Spinal cord (tissue), 10 donors: ENCODE data around the gene RBBP5. TPM values are rescaled to one million over a fixed set of nuclear protein-coding genes. Genes with fewer than 3 reads are reported as not detected.

ENCODE experiments used
- DNase-seq, 6 donors: peaks; one replicate each; pipeline versions ENCODE4 v3.0.0 to v3.0.0-alpha.2; 2013 to 2015; ENCODE audit warnings: low spot score in 6 of 6, low read depth in 4 of 6
- H3K27ac ChIP-seq: one replicate; pipeline ENCODE4 v1.5.1; 2013; ENCODE audit warnings: low read depth, low read length, control low read depth
- H3K27me3 ChIP-seq: one replicate; pipeline ENCODE4 v1.6.1; 2013; ENCODE audit warnings: low read length; ENCODE audit not compliant: control insufficient read depth, insufficient read depth
- H3K36me3 ChIP-seq: one replicate; pipeline ENCODE4 v1.6.1; 2013; ENCODE audit warnings: low read length; ENCODE audit not compliant: control insufficient read depth, insufficient read depth
- H3K4me1 ChIP-seq: one replicate; pipeline ENCODE4 v1.6.1; 2013; ENCODE audit warnings: low read length; ENCODE audit not compliant: control insufficient read depth, insufficient read depth
- H3K4me3 ChIP-seq: one replicate; pipeline ENCODE4 v1.5.1; 2013; ENCODE audit warnings: low read depth, low read length, control low read depth
- H3K9me3 ChIP-seq: one replicate; pipeline ENCODE4 v1.6.1; 2013; ENCODE audit warnings: low read length; ENCODE audit not compliant: control insufficient read depth, insufficient read depth
- WGBS: methylation state at CpG from one replicate; pipeline ENCODE4 v1.1.5; 2013; ENCODE audit warnings: missing lambda C conversion rate; ENCODE audit not compliant: insufficient coverage; 5-methylcytosine and 5-hydroxymethylcytosine counted together
- polyA plus RNA-seq, 2 donors: library from polyadenylated mRNA; unstranded; fragments of 120-200 nt; gene quantifications; one replicate each; pipeline ENCODE4 v1.2.1, GENCODE V29; 2013; ENCODE audit not compliant: insufficient read length in 2 of 2
- total RNA-seq, 2 donors: library from RNA; depleted of rRNA in 1 of 2; stranded (reverse); fragments of 120-200 nt in 1 of 2; fragments of >200 nt in 1 of 2; gene quantifications; one replicate each; pipeline versions ENCODE4 v1.2.3 to v1.2.4, GENCODE V29; 2013 to 2014
- donor health status: healthy.

RBBP5 gene
- total and polyA plus RNA-seq, 4 donors = 12.6 to 19.2 (median 14.8) TPM

DNA sequence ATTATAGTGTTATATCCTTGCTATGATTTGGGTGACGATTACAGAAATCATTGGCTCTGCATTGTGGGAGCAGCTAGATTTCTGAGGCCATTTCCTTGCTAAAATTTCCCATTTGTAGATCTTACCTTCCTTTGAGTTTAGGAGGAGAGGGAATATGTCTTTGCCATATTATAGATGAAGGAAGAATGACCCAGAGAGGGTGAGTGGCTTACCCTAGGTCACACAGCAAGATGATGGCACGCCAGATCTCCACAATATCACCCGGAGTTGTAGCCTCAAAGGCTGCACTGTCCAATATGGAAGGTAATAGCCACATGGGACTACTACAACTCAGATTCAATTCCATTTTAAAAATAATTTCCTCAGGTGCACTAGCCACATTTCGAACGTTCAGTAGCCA is 68.5 kb downstream of the RBBP5 start:
- peaks cover 28% of the 10 kb centered on the region for H3K36me3 ChIP-seq
- 98% methylated on average over 5 of the region's 5 CpGs for WGBS
- no peak for DNase-seq
- H3K9me3 ChIP-seq = no peaks in the 10 kb centered on the region
- H3K4me3 ChIP-seq = no peak overlapping the region
- no peaks in the 10 kb centered on the region for H3K27me3 ChIP-seq
- H3K4me1 ChIP-seq = peaks cover 32% of the 10 kb centered on the region
- no peak overlapping the region for H3K27ac ChIP-seq

DNA sequence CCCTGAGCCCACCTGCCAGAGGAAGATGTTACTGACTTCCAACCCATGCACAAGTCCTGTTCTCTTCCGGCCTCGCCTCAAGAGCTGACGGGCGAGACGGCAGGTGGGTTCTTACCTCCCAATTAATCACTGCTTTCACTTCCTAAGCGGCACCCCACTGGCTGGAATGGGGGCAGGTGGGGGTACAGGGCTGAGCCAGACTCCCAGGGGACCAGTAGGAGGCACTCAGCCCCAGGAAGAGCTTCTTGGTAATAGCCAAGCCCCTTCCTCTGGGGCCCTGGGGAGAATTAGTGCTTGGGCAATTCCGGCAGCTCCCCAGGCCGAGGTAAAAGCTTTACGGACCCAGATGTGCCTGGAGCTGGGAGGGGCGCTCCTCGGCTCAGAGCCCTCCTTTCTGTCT is 69.1 kb downstream of the RBBP5 start:
- Histone ChIP-seq H3K4me3 (no peak overlapping the region), H3K9me3 (no peaks in the 10 kb centered on the region), H3K27me3 (no peaks in the 10 kb centered on the region), H3K36me3 (peaks cover 22% of the 10 kb centered on the region), H3K27ac (no peak overlapping the region), H3K4me1 (peaks cover 38% of the 10 kb centered on the region)
- no peak for DNase-seq
- WGBS = 61% methylated on average over 5 of the region's 11 CpGs

DNA sequence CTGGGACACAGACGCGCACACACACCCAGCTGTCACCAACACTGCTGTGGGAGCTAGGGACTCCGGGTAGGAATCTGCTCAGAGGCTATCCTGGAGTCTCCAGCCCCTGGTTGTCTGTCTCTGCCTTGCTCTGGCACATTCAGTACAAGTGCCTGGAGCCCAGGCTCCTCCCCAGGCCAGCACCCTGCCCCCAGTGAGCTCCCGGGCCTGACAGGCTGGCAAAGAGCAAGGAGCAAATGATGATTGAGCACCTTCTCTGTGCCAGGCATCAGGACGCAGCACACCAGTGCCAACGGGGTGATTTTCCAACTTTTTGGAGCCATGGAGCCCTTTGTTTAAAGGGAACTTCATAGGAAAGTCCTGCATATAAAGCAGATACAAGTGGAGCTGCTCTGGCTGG is 72.3 kb downstream of the RBBP5 start:
- Histone ChIP-seq H3K9me3 (no peaks in the 10 kb centered on the region), H3K27ac (no peak overlapping the region), H3K4me1 (peaks cover 59% of the 10 kb centered on the region), H3K4me3 (no peak overlapping the region), H3K36me3 (peaks cover 14% of the 10 kb centered on the region), H3K27me3 (peaks cover 5% of the 10 kb centered on the region)
- WGBS = 62% methylated on average over 6 of the region's 6 CpGs
- no peak for DNase-seq

DNA sequence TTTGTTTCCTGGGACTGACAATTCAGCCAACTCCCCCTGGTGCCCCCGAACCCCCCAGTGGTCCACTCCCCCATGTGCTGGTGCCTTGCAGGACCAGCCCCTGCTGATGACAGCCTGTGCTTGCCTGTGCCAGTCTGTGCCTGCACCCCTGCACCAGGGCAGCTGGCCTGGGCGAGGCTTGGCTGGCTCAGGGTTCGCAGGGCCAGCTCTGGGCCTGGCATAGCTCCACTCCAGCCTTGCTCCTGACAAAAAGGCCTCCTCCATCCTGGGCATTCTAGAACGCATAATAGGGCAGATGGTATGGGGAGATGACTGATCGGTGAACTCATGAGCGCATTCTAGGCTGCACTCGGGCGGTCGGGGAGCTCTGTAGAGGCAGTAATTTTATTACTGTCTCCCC is 73.4 kb downstream of the RBBP5 start:
- no peaks in the 10 kb centered on the region for H3K9me3 ChIP-seq
- H3K4me3 ChIP-seq = no peak overlapping the region
- peak in 2 of 6 donors; percentile 56 to 64 for DNase-seq
- H3K36me3 ChIP-seq = peaks cover 6% of the 10 kb centered on the region
- H3K4me1 ChIP-seq = peaks cover 70% of the 10 kb centered on the region
- H3K27me3 ChIP-seq = peaks cover 8% of the 10 kb centered on the region
- 31% methylated on average over 7 of the region's 9 CpGs for WGBS
- no peak overlapping the region for H3K27ac ChIP-seq

DNA sequence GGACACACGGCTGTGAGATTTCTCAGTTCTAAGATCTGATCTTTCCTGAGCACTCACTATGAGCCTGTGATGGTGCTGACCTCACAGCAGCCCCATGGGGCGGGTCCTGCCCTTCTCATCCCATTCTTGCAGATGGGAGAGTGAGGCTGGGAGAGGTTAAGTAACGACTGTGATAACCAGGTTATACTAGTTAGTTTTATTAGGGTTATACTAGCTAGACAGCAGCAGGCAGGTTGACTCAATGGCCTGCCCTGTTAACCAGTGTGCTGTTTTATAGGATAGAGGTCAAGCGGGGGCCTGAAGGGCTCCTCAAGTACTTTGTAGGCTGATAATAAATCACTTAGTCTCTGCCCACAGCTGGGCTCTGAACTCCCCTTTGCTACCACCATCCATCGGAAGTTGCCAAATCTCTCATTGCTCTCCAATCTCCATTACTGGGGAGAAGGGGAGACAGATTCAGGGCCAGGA is 74.0 kb downstream of the RBBP5 start:
- H3K4me1 ChIP-seq = peaks cover 72% of the 10 kb centered on the region
- H3K36me3 ChIP-seq = peaks cover 3% of the 10 kb centered on the region
- no peaks in the 10 kb centered on the region for H3K9me3 ChIP-seq
- 54% methylated on average over 3 of the region's 5 CpGs for WGBS
- no peak overlapping the region for H3K4me3 ChIP-seq
- peaks cover 8% of the 10 kb centered on the region for H3K27me3 ChIP-seq
- no peak overlapping the region for H3K27ac ChIP-seq
- no peak for DNase-seq

DNA sequence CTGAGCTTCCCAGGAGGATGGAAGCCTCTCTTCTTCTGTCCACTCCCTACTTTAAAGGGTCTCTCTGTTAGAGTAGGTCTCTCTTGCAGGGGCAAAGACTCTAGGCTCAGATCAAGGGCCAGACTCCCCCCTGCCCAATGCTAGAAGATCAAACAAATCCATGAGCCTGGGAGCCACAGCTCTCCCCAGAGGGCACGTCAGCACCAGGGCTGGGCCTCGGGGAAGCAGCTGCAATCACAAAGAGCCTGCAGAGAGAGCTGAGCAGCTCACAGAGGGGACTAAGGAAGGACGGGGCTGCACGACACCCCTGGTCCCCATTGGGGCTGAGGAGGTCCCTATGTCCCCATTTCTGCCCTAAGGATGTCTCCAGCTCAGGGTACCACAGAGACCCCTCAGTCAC is 74.9 kb downstream of the RBBP5 start:
- Histone ChIP-seq H3K4me1 (peaks cover 72% of the 10 kb centered on the region), H3K27ac (peak overlapping the region; percentile 49), H3K9me3 (no peaks in the 10 kb centered on the region), H3K27me3 (peaks cover 10% of the 10 kb centered on the region), H3K36me3 (no peaks in the 10 kb centered on the region), H3K4me3 (no peak overlapping the region)
- 6% methylated on average over 4 of the region's 4 CpGs for WGBS
- no peak for DNase-seq

DNA sequence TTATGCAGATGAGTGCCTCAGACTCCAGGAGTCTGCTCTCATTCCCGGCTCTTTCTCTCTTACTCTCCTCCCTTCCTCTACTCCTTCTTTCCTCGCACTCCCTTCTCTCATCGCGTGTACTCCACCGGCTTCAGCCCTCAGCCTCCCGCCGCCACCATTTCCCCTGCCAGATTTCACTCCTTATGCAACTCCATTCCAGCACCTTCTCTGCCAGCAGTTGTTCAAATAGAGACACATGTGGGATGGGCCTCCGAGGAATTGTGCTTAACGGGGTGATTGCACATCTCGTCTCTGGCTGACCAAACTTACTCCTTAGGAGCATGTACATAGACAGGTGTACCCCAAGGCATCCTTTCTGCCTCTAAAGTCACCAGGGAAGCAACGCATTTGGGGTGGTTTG is 76.6 kb downstream of the RBBP5 start:
- peaks cover 10% of the 10 kb centered on the region for H3K27me3 ChIP-seq
- H3K9me3 ChIP-seq = no peaks in the 10 kb centered on the region
- DNase-seq = peak in 1 of 6 donors; percentile 41
- no peak overlapping the region for H3K4me3 ChIP-seq
- 29% methylated on average over 10 of the region's 11 CpGs for WGBS
- H3K36me3 ChIP-seq = no peaks in the 10 kb centered on the region
- H3K27ac ChIP-seq = no peak overlapping the region
- H3K4me1 ChIP-seq = peaks cover 72% of the 10 kb centered on the region

DNA sequence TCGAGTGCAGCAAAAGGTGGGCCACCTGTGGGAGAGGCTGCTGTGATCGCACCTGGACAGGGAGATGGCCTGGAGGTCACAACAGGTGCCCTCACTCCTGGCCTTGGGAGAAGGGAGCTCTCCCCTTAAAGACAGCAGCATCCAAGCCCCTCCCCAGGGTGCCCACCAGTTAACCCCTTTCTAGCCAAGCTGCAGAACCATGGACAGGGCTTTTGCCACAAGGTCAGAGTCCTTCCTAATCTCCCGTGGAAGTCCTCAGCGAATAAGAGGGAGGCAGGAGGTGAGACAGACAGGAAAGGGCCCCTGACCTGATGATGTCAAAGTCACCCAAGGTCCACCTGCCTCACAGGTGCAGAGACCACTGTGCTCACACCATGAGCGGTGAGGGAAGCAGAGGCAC is 77.0 kb downstream of the RBBP5 start:
- 26% methylated on average over 5 of the region's 5 CpGs for WGBS
- H3K27ac ChIP-seq = no peak overlapping the region
- H3K9me3 ChIP-seq = no peaks in the 10 kb centered on the region
- no peak for DNase-seq
- no peaks in the 10 kb centered on the region for H3K36me3 ChIP-seq
- peaks cover 10% of the 10 kb centered on the region for H3K27me3 ChIP-seq
- no peak overlapping the region for H3K4me3 ChIP-seq
- peaks cover 71% of the 10 kb centered on the region for H3K4me1 ChIP-seq

DNA sequence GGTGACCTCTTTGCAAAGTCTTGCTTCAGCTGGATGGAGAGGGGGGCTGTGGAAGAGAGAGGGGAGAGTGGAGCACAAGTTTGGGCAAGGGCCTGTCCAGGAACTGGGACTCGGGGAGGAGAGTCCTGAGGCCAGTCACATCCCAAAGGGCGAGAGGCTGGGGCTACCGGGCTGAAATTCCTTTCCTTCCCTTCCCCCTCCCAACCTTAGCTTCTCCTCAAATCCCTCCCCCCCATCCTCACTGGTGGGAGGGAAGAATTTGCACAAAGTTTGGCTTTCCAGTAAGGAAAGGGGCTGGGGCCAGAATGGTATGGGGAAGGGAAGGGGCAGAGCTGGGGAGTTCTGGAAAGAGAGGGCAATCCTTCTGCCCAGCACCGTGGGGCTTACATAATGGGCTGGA is 77.9 kb downstream of the RBBP5 start:
- Histone ChIP-seq H3K4me1 (peaks cover 62% of the 10 kb centered on the region), H3K36me3 (no peaks in the 10 kb centered on the region), H3K27ac (no peak overlapping the region), H3K27me3 (peaks cover 10% of the 10 kb centered on the region), H3K4me3 (peak overlapping the region; percentile 36), H3K9me3 (no peaks in the 10 kb centered on the region)
- WGBS = 20% methylated on average over 1 of the region's 4 CpGs
- no peak for DNase-seq

DNA sequence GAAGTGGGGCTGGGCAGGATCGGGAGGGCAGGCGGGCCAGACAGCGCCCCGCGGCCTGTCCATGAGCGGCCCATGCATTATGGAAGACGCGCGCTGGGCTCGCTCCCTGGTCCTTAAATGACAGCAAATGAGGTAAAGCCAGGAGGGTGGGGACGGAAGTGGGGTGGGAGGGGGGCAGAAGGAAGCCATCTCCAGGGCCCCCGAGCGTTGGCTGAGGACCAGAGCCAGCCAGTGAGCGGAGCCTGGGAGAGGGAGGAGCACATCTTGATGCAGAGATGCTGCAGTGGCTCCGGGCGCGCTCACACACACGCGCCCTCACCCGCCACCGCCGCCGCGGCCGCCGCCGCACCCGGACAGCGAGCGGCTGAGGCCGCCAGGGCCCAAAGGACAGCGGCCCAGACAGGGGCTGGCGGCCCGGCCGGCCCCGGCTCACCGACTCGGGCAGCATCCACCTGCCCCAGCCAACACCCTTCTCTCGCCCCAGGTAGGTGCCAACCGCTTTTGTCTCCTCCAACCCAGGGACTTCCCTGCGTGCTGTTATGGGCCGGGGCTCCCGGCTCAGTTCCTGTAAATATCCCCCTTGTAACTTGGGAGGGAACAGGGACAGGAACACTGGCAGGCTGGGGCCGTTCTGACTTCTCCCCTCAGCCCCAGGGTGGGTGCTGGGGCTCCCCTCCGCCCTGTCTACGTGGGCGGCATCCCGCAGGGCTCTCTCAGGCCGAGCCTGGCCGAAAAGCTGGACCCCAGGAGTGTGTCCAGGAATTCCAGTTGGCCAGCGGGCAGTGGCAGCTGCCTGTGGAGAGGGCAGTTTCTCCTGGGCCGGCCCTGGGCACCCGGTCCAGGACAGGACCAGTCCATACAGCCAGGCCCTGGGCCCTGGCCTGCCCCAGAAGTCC is 78.6 kb downstream of the RBBP5 start, which contains the start of gene CNTN2:
CNTN2 (plus strand) TSS at position 302 of the 896 bp plus-strand sequence. CDS start 9,974 bp downstream, outside the sequence.
- peaks cover 10% of the 10 kb centered on the region for H3K27me3 ChIP-seq
- DNase-seq = peak in 5 of 6 donors; percentile 28 to 94 (median 61)
- H3K9me3 ChIP-seq = no peaks in the 10 kb centered on the region
- peak within 1 kb of the TSS; percentile 36 for H3K4me3 ChIP-seq
- H3K36me3 ChIP-seq = no peaks in the 10 kb centered on the region
- peak within 1 kb of the TSS; percentile 10 for H3K27ac ChIP-seq
- H3K4me1 ChIP-seq = peaks cover 55% of the 10 kb centered on the region
- WGBS = 5% methylated on average over 42 of the region's 53 CpGs
